ENCODE results near the gene LIN54.
"Not testable (repeated sequence)": the region's sequence is repeated elsewhere in the genome, so short reads cannot be mapped to it uniquely, and the experiment has no call there.

The LIN54 gene

GRCh38 chr4:82930848-82931755 lies 79.5 kb downstream of the LIN54 start:
- Mint-ChIP-seq H3K9me3 (ENCODE audit: low read depth) (no peaks in the 10 kb centered on the region), H3K27me3 (no peaks in the 10 kb centered on the region), H3K4me1 (ENCODE audit: low read depth) (no peaks in the 10 kb centered on the region), H3K4me3 (no peak overlapping the region), H3K27ac (no peak overlapping the region), H3K36me3 (peaks cover 10% of the 10 kb centered on the region)

GRCh38 chr4:82921795-82922194 lies 88.8 kb downstream of the LIN54 start:
- Mint-ChIP-seq H3K4me3 (no peak overlapping the region), H3K27ac (no peak overlapping the region), H3K36me3 (no peaks in the 10 kb centered on the region), H3K9me3 (ENCODE audit: low read depth) (no peaks in the 10 kb centered on the region), H3K4me1 (ENCODE audit: low read depth) (no peaks in the 10 kb centered on the region), H3K27me3 (no peaks in the 10 kb centered on the region)

GRCh38 chr4:82919386-82919785 lies 91.2 kb downstream of the LIN54 start:
- Mint-ChIP-seq H3K4me3 (no peak overlapping the region), H3K9me3 (ENCODE audit: low read depth) (no peaks in the 10 kb centered on the region), H3K4me1 (ENCODE audit: low read depth) (no peaks in the 10 kb centered on the region), H3K27me3 (no peaks in the 10 kb centered on the region), H3K27ac (no peak overlapping the region), H3K36me3 (peaks cover 1% of the 10 kb centered on the region)

GRCh38 chr4:82918091-82918490 lies 92.5 kb downstream of the LIN54 start:
- Mint-ChIP-seq H3K9me3 (ENCODE audit: low read depth) (no peaks in the 10 kb centered on the region), H3K4me3 (no peak overlapping the region), H3K27ac (no peak overlapping the region)

GRCh38 chr4:82913968-82914367 lies 96.7 kb downstream of the LIN54 start:
- not testable (repeated sequence) for H3K27ac Mint-ChIP-seq; H3K27me3 Mint-ChIP-seq; H3K4me1 Mint-ChIP-seq (ENCODE audit: low read depth); H3K4me3 Mint-ChIP-seq; H3K9me3 Mint-ChIP-seq (ENCODE audit: low read depth)
- H3K36me3 Mint-ChIP-seq, result peaks cover 18% of the 10 kb centered on the region

More at GRCh38 chr4:82918091-82918490, 92.5 kb downstream of the LIN54 start:
- H3K27me3 Mint-ChIP-seq, result no peaks in the 10 kb centered on the region
- no peaks in the 10 kb centered on the region for H3K4me1 Mint-ChIP-seq (ENCODE audit: low read depth)
- peaks cover 6% of the 10 kb centered on the region for H3K36me3 Mint-ChIP-seq

GRCh38 chr4:82913305-82913704 lies 97.3 kb downstream of the LIN54 start:
- Mint-ChIP-seq H3K27me3 (no peaks in the 10 kb centered on the region), H3K36me3 (peaks cover 18% of the 10 kb centered on the region), H3K4me3 (no peak overlapping the region), H3K9me3 (ENCODE audit: low read depth) (no peaks in the 10 kb centered on the region), H3K27ac (no peak overlapping the region), H3K4me1 (ENCODE audit: low read depth) (no peaks in the 10 kb centered on the region)

GRCh38 chr4:82909326-82909725 lies 101.3 kb downstream of the LIN54 start:
- Mint-ChIP-seq H3K27ac (no peak overlapping the region), H3K4me1 (ENCODE audit: low read depth) (peaks cover 20% of the 10 kb centered on the region), H3K27me3 (no peaks in the 10 kb centered on the region), H3K4me3 (no peak overlapping the region), H3K36me3 (peaks cover 16% of the 10 kb centered on the region), H3K9me3 (ENCODE audit: low read depth) (no peaks in the 10 kb centered on the region)

GRCh38 chr4:82906469-82906868 lies 104.2 kb downstream of the LIN54 start:
- peaks cover 12% of the 10 kb centered on the region for H3K36me3 Mint-ChIP-seq
- peaks cover 33% of the 10 kb centered on the region for H3K4me1 Mint-ChIP-seq (ENCODE audit: low read depth)
- H3K27ac Mint-ChIP-seq, result no peak overlapping the region
- H3K4me3 Mint-ChIP-seq, result peak overlapping the region; percentile 5
- H3K9me3 Mint-ChIP-seq (ENCODE audit: low read depth), result no peaks in the 10 kb centered on the region
- H3K27me3 Mint-ChIP-seq, result no peaks in the 10 kb centered on the region

- H3K27me3 Mint-ChIP-seq, result no peaks in the 10 kb centered on the region
- no peaks in the 10 kb centered on the region for H3K9me3 Mint-ChIP-seq (ENCODE audit: low read depth)
- H3K36me3 Mint-ChIP-seq, result peaks cover 8% of the 10 kb centered on the region
- H3K27ac Mint-ChIP-seq, result peak overlapping the region; percentile 90
- peaks cover 33% of the 10 kb centered on the region for H3K4me1 Mint-ChIP-seq (ENCODE audit: low read depth)
- H3K4me3 Mint-ChIP-seq, result peak overlapping the region; percentile 71
Observed at GRCh38 chr4:82905205-82905604, 105.4 kb downstream of the LIN54 start.

GRCh38 chr4:82903737-82904136 lies 106.9 kb downstream of the LIN54 start:
- peak overlapping the region; percentile 84 for H3K27ac Mint-ChIP-seq
- no peaks in the 10 kb centered on the region for H3K27me3 Mint-ChIP-seq
- H3K4me3 Mint-ChIP-seq, result peak overlapping the region; percentile 64
- no peaks in the 10 kb centered on the region for H3K9me3 Mint-ChIP-seq (ENCODE audit: low read depth)
- peaks cover 2% of the 10 kb centered on the region for H3K36me3 Mint-ChIP-seq
- peaks cover 38% of the 10 kb centered on the region for H3K4me1 Mint-ChIP-seq (ENCODE audit: low read depth)

GRCh38 chr4:82901183-82901718 lies 109.4 kb downstream of the LIN54 start:
- no peaks in the 10 kb centered on the region for H3K9me3 Mint-ChIP-seq (ENCODE audit: low read depth)
- H3K36me3 Mint-ChIP-seq, result peaks cover 2% of the 10 kb centered on the region
- H3K4me1 Mint-ChIP-seq (ENCODE audit: low read depth), result peaks cover 50% of the 10 kb centered on the region
- H3K4me3 Mint-ChIP-seq, result no peak overlapping the region
- no peaks in the 10 kb centered on the region for H3K27me3 Mint-ChIP-seq
- no peak overlapping the region for H3K27ac Mint-ChIP-seq

- Mint-ChIP-seq H3K27me3 (no peaks in the 10 kb centered on the region), H3K4me3 (no peak within 1 kb of the TSS), H3K4me1 (ENCODE audit: low read depth) (peaks cover 50% of the 10 kb centered on the region), H3K27ac (no peak within 1 kb of the TSS), H3K9me3 (ENCODE audit: low read depth) (no peaks in the 10 kb centered on the region), H3K36me3 (peaks cover 3% of the 10 kb centered on the region)
Observed at GRCh38 chr4:82900411-82901182, 110.0 kb downstream of the LIN54 start, which contains the start of gene THAP9. TSS of gene THAP9 (plus strand) at chr4:82900735. CDS start at chr4:82900803, 68 bp downstream.

- Mint-ChIP-seq H3K36me3 (peaks cover 4% of the 10 kb centered on the region), H3K27ac (no peak overlapping the region), H3K4me3 (no peak overlapping the region), H3K27me3 (no peaks in the 10 kb centered on the region), H3K9me3 (ENCODE audit: low read depth) (no peaks in the 10 kb centered on the region), H3K4me1 (ENCODE audit: low read depth) (peaks cover 47% of the 10 kb centered on the region)
Observed at GRCh38 chr4:82900066-82900410, 110.6 kb downstream of the LIN54 start.

- Mint-ChIP-seq H3K9me3 (ENCODE audit: low read depth) (no peaks in the 10 kb centered on the region), H3K27me3 (no peaks in the 10 kb centered on the region), H3K4me1 (ENCODE audit: low read depth) (peaks cover 44% of the 10 kb centered on the region), H3K4me3 (no peak overlapping the region), H3K36me3 (peaks cover 5% of the 10 kb centered on the region), H3K27ac (no peak overlapping the region)
Observed at GRCh38 chr4:82899374-82900065, 111.1 kb downstream of the LIN54 start.

Measured in activated naive CD8-positive, alpha-beta T cell (primary cell).